Measurements from ENCODE around the gene CMTM6. TPM values are rescaled to one million over a fixed set of nuclear protein-coding genes. Genes with fewer than 3 reads are reported as not detected.

CMTM6 gene
- total and polyA plus RNA-seq, 7 donors = 3.7 to 8.0 (median 5.5) TPM

DNA sequence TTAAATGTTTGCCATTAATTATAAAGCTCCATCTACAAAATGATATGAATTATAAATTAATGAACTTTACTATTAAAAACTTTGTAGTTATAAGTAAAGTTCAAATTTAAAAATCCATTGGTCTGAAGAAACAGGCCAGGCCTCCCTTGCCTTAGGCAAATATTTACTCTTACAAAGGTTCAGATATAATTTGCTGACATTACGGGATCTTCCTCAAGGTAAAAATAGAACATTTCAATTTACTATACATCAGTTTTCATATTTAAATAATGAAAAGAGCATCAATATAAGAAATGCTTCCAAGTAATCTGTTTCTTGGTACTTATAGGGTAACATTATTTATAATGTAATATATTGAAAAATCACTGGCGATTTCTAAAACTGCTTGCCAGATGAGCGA, 3.7 kb downstream of the CMTM6 start:
- Histone ChIP-seq H3K27ac (no peak overlapping the region), H3K9me3 (no peaks in the 10 kb centered on the region), H3K36me3 (ENCODE audit: insufficient read depth in 1 of 2, low read depth in 1 of 2) (no peaks in the 10 kb centered on the region), H3K27me3 (ENCODE audit: insufficient read depth in 3 of 3, low read length in 2 of 3) (no peaks in the 10 kb centered on the region), H3K4me3 (no peak overlapping the region), H3K4me1 (peaks cover 22% of the 10 kb centered on the region)
- ATAC-seq (no peak), DNase-seq (no peak)
- intact Hi-C loops (cut with DNase I) = no loop called here
- 97 to 98% (median 97%) methylated on average over 3 of the region's 3 CpGs for WGBS, 3 donors
- TF ChIP-seq, protein P1, sequence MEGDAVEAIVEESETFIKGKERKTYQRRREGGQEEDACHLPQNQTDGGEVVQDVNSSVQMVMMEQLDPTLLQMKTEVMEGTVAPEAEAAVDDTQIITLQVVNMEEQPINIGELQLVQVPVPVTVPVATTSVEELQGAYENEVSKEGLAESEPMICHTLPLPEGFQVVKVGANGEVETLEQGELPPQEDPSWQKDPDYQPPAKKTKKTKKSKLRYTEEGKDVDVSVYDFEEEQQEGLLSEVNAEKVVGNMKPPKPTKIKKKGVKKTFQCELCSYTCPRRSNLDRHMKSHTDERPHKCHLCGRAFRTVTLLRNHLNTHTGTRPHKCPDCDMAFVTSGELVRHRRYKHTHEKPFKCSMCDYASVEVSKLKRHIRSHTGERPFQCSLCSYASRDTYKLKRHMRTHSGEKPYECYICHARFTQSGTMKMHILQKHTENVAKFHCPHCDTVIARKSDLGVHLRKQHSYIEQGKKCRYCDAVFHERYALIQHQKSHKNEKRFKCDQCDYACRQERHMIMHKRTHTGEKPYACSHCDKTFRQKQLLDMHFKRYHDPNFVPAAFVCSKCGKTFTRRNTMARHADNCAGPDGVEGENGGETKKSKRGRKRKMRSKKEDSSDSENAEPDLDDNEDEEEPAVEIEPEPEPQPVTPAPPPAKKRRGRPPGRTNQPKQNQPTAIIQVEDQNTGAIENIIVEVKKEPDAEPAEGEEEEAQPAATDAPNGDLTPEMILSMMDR (IDR thresholded peaks at IDR 0.05) = no peak

DNA sequence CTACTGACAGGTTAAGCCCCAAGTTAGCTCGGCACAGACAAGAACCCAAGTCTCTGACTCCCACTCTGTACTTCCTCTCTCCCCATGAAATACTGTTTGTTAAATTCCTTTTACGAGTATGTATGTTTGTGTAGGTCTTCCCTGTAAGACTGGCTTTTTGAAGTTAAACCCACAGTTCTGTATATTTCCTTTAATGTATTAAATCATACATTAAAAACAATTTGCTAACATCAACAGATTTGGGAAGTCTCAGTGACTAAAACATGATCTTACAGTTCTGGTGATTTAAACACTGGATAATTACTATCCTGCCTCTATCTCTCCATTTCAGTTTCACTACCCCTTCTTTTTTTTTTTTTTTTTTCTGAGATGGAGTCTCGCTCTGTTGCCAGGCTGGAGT, 4.4 kb downstream of the CMTM6 start:
- ATAC-seq (no peak), DNase-seq (no peak)
- peaks cover 21% of the 10 kb centered on the region for H3K4me1 ChIP-seq
- H3K36me3 ChIP-seq (ENCODE audit: insufficient read depth in 1 of 2, low read depth in 1 of 2) = no peaks in the 10 kb centered on the region
- TF ChIP-seq, protein P1 (IDR thresholded peaks at IDR 0.05) = no peak
- no peaks in the 10 kb centered on the region for H3K9me3 ChIP-seq
- intact Hi-C loops (cut with DNase I) = no loop called here
- H3K27ac ChIP-seq = no peak overlapping the region
- H3K4me3 ChIP-seq = no peak overlapping the region
- WGBS, 3 donors = 91 to 93% (median 92%) methylated on average over 3 of the region's 3 CpGs
- no peaks in the 10 kb centered on the region for H3K27me3 ChIP-seq (ENCODE audit: insufficient read depth in 3 of 3, low read length in 2 of 3)

DNA sequence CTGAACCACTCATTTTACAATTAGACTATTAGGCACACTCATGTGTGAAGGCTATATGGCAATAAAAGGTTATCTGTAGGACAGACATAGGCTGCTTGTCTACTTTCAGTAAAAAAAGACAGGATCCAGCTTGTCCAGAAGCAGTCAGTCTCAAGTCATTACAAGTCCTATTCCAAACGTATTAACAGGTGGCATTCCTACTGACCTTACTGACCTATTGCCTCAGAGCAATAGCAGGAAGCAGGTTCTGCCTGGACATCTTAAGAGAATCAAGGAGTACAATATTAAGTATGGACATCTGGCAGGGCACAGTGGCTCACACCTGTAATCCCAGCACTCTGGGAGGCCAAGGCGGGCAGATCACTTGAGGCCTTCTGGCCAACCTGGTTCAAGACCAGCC, 7.0 kb downstream of the CMTM6 start:
- ATAC-seq (peak in 2 of 4 donors; percentile 43 to 48), DNase-seq (no peak)
- intact Hi-C loops (cut with DNase I) = no loop called here
- TF ChIP-seq, protein P1 (IDR thresholded peaks at IDR 0.05) = no peak
- Histone ChIP-seq H3K27me3 (ENCODE audit: insufficient read depth in 3 of 3, low read length in 2 of 3) (no peaks in the 10 kb centered on the region), H3K36me3 (ENCODE audit: insufficient read depth in 1 of 2, low read depth in 1 of 2) (no peaks in the 10 kb centered on the region), H3K4me1 (peaks cover 7% of the 10 kb centered on the region), H3K9me3 (no peaks in the 10 kb centered on the region), H3K27ac (no peak overlapping the region), H3K4me3 (no peak overlapping the region)
- WGBS, 3 donors = 57 to 74% (median 58%) methylated on average over 2 of the region's 2 CpGs

DNA sequence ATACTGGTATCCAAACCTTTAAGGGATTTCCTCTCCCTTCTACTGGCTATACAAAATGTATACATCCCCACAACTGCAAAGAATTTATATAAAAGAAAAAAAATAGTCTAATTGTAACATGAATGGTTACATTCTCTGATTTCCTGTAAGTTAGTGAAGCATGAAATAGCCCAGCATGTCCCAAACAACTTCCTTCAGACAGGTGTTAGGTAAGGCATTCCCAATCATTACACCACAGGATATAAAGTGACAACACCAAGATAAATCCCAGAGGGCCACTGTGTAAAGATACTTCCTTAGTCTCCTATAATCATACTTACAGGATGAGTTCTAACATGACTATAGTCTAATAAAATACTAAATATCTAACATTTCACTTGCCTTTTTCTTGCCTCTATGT, 7.6 kb downstream of the CMTM6 start:
- intact Hi-C loops (cut with DNase I) = no loop called here
- Histone ChIP-seq H3K9me3 (no peaks in the 10 kb centered on the region), H3K4me3 (no peak overlapping the region), H3K36me3 (ENCODE audit: insufficient read depth in 1 of 2, low read depth in 1 of 2) (no peaks in the 10 kb centered on the region), H3K4me1 (peaks cover 7% of the 10 kb centered on the region), H3K27me3 (ENCODE audit: insufficient read depth in 3 of 3, low read length in 2 of 3) (no peaks in the 10 kb centered on the region), H3K27ac (no peak overlapping the region)
- ATAC-seq = no peak
- TF ChIP-seq, protein P1 (IDR thresholded peaks at IDR 0.05) = no peak
- DNase-seq = no peak
